Liver (tissue), 3 donors: ENCODE measurements around the gene DCXR.

Source experiments
- ATF3 ChIP-seq: IDR thresholded peaks from 2 replicates; pipeline ENCODE4 v1.6.1; 2016; ENCODE audit warnings: antibody characterized with exemption
- FOXA1 ChIP-seq: IDR thresholded peaks from 2 replicates; pipeline ENCODE4 v1.6.1; 2016; ENCODE audit warnings: antibody characterized with exemption
- GABPA ChIP-seq, 2 donors: IDR thresholded peaks in 1 of 2; conservative IDR thresholded peaks in 1 of 2; 2 replicates each; pipeline ENCODE4 v1.6.1; 2016; ENCODE audit warnings: antibody characterized with exemption in 2 of 2, mild to moderate bottlenecking in 1 of 2, moderate library complexity in 1 of 2
- HNF4A ChIP-seq, 2 donors: conservative IDR thresholded peaks; 2 replicates each; pipeline ENCODE4 v1.6.1; 2016; ENCODE audit warnings: antibody characterized with exemption in 2 of 2, mild to moderate bottlenecking in 2 of 2
- JUND ChIP-seq, 2 donors: IDR thresholded peaks; 2 replicates each; pipeline ENCODE4 v1.6.1; 2016; ENCODE audit warnings: antibody characterized with exemption in 2 of 2
- MAX ChIP-seq: IDR thresholded peaks from 2 replicates; pipeline ENCODE4 v1.6.1; 2016; ENCODE audit warnings: antibody characterized with exemption
- RAD21 ChIP-seq, 2 donors: IDR thresholded peaks; 2 replicates each; pipeline ENCODE4 v1.6.1; 2016; ENCODE audit warnings: antibody characterized with exemption in 2 of 2, mild to moderate bottlenecking in 2 of 2
- REST ChIP-seq: IDR thresholded peaks from 2 replicates; pipeline ENCODE4 v1.6.1; 2016; ENCODE audit warnings: antibody characterized with exemption, mild to moderate bottlenecking
- RXRA ChIP-seq, 2 donors: IDR thresholded peaks; 2 replicates each; pipeline ENCODE4 v1.6.1; 2017 to 2018; ENCODE audit warnings: antibody characterized with exemption in 2 of 2, mild to moderate bottlenecking in 1 of 2
- SP1 ChIP-seq: IDR thresholded peaks from 2 replicates; pipeline ENCODE4 v1.6.1; 2018; ENCODE audit warnings: antibody characterized with exemption, mild to moderate bottlenecking
- TAF1 ChIP-seq: conservative IDR thresholded peaks from 2 replicates; pipeline ENCODE4 v1.6.1; 2016; ENCODE audit warnings: antibody characterized with exemption, mild to moderate bottlenecking
- YY1 ChIP-seq: IDR thresholded peaks from 2 replicates; pipeline ENCODE4 v1.6.1; 2016; ENCODE audit warnings: antibody characterized with exemption, mild to moderate bottlenecking
- ZBTB33 ChIP-seq: IDR thresholded peaks from 2 replicates; pipeline ENCODE4 v1.6.1; 2016; ENCODE audit warnings: antibody characterized with exemption
- TF ChIP-seq, protein P1 (sequence below): fragments of 150-350 bp; IDR thresholded peaks from 2 replicates; pipeline ENCODE4 v1.5.1; 2017; ENCODE audit warnings: improper control_type of control experiment, low read depth, low read length; ENCODE audit not compliant: missing input control
- donor health status: healthy.
- donor health status: healthy.

DNA sequence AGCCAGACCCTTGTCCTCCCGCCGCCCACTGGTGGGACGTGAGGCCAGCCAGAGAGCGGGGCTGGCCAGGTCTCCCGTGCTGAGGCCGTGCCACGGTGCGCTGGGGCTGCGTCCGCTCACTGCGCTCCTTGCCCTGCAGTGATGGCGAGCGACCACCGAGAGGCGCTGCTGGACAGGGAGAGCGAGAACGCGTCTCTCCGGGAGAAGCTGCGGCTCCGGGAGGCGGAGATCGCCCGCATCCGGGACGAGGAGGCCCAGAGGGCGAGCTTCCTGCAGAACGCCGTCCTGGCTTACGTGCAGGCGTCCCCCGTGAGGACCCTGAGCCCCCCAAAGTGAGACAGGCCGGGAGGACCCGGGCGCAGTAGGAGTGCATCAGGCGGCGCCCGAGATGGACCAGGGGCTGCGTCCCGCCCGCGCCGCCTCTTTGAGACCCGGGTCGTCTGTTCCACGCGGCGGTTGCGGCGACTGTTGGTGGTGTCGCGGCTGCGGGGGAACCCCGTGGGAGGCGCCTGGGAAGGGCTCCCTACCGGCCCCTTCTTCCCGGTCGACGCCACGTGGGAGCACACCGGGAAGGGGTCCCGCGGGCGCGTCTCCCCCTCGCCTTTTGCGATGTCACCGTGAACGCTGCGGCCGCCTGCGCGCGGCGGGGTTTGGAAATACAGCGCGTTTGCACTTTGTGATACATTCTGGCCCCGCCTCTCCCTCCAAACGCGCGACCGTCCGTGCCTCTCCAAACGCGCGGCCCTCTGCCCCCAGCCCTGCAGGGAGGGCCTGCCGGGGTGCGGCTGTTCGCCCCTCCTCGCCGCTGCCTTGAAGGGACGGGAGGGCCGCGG is 6.8 kb downstream of the DCXR start:
- TF ChIP-seq MAX: no peak
- TF ChIP-seq, protein P1, sequence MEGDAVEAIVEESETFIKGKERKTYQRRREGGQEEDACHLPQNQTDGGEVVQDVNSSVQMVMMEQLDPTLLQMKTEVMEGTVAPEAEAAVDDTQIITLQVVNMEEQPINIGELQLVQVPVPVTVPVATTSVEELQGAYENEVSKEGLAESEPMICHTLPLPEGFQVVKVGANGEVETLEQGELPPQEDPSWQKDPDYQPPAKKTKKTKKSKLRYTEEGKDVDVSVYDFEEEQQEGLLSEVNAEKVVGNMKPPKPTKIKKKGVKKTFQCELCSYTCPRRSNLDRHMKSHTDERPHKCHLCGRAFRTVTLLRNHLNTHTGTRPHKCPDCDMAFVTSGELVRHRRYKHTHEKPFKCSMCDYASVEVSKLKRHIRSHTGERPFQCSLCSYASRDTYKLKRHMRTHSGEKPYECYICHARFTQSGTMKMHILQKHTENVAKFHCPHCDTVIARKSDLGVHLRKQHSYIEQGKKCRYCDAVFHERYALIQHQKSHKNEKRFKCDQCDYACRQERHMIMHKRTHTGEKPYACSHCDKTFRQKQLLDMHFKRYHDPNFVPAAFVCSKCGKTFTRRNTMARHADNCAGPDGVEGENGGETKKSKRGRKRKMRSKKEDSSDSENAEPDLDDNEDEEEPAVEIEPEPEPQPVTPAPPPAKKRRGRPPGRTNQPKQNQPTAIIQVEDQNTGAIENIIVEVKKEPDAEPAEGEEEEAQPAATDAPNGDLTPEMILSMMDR: peak; percentile 97
- no peak for TF ChIP-seq REST
- peak in 1 of 2 donors; percentile 44 for TF ChIP-seq GABPA (IDR thresholded peaks at IDR 0.05 in 1 of 2, conservative IDR thresholded peaks at IDR 0.05 in 1 of 2)
- TF ChIP-seq JUND (IDR thresholded peaks at IDR 0.05): no peak
- TF ChIP-seq SP1: peak; percentile 5
- no peak for TF ChIP-seq ATF3
- TF ChIP-seq YY1: peak; percentile 19
- TF ChIP-seq HNF4A (conservative IDR thresholded peaks at IDR 0.05): no peak
- TF ChIP-seq ZBTB33: no peak
- TF ChIP-seq FOXA1: no peak
- no peak for TF ChIP-seq RXRA (IDR thresholded peaks at IDR 0.05)
- peak; percentile 91 to 97 for TF ChIP-seq RAD21 (IDR thresholded peaks at IDR 0.05)
- TF ChIP-seq TAF1: no peak
